Esophagus muscularis mucosa (tissue), 4 donors: ENCODE measurements around the gene COPS6. TPM values are rescaled to one million over a fixed set of nuclear protein-coding genes. Genes with fewer than 3 reads are reported as not detected.

Experiments
- DNase-seq: peaks from one replicate; pipeline ENCODE4 v3.0.0-alpha.2; 2017; ENCODE audit errors: extremely low spot score
- H3K27ac ChIP-seq, 4 donors: fragments of 200-600 bp; sonication (generic); replicated peaks in 1 of 4; 1 replicate in 3 of 4; 2 replicates in 1 of 4; pipeline ENCODE4 v1.5.1; 2016 to 2019; ENCODE audit warnings: mild to moderate bottlenecking in 1 of 4
- H3K27me3 ChIP-seq, 4 donors: fragments of 200-600 bp; sonication (generic); one replicate each; pipeline versions ENCODE4 v1.5.1 to v1.6.0; 2016 to 2019
- H3K36me3 ChIP-seq, 4 donors: fragments of 200-600 bp; sonication (generic); one replicate each; pipeline ENCODE4 v1.5.1; 2016 to 2019
- H3K4me1 ChIP-seq, 4 donors: fragments of 200-600 bp; sonication (generic); one replicate each; pipeline ENCODE4 v1.5.1; 2016 to 2019
- H3K4me3 ChIP-seq, 4 donors: fragments of 200-600 bp; sonication (generic); 1 replicate in 2 of 4; 2 replicates in 2 of 4; pipeline ENCODE4 v1.5.1; 2016 to 2019; ENCODE audit warnings: mild to moderate bottlenecking in 4 of 4, moderate library complexity in 1 of 4
- H3K9me3 ChIP-seq, 4 donors: fragments of 200-600 bp; sonication (generic); 1 replicate in 3 of 4; 2 replicates in 1 of 4; pipeline ENCODE4 v1.5.1; 2016 to 2019
- CTCF ChIP-seq, 3 experiments: fragments of 200-600 bp in 2 of 3; fragments of 450-650 bp in 1 of 3; sonication (generic) in 2 of 3; IDR thresholded peaks; one replicate each; pipeline ENCODE4 v1.5.1; 2017 to 2019; ENCODE audit warnings: antibody characterized with exemption in 3 of 3, mild to moderate bottlenecking in 2 of 3, moderate library complexity in 1 of 3
- EP300 ChIP-seq: sonication (generic); formaldehyde crosslinking; IDR thresholded peaks from one replicate; pipeline ENCODE4 v1.6.1; 2017; ENCODE audit warnings: antibody characterized with exemption
- POLR2A ChIP-seq: fragments of 450-650 bp; IDR thresholded peaks from one replicate; pipeline ENCODE4 v1.6.1; 2017; ENCODE audit warnings: antibody characterized with exemption, moderate library complexity, mild to moderate bottlenecking, low read depth
- POLR2AphosphoS5 ChIP-seq, 2 donors: sonication (generic); formaldehyde crosslinking; IDR thresholded peaks; one replicate each; pipeline ENCODE4 v1.6.1; 2017; ENCODE audit warnings: antibody characterized with exemption in 2 of 2
- WGBS: methylation state at CpG from one replicate; pipeline ENCODE4 v1.1.5; 2018; 5-methylcytosine and 5-hydroxymethylcytosine counted together
- intact Hi-C: fragments of 100-400 bp; cut with DNase I; formaldehyde crosslinking; loops from one replicate; pipeline ENCODE4 v1.15.1; 2023
- total RNA-seq, 4 donors: library from RNA; depleted of rRNA; stranded (reverse); fragments of >200 nt; gene quantifications; one replicate each; pipeline versions ENCODE4 v1.1.0 to v1.2.1, GENCODE V29; 2016

COPS6 gene
- total RNA-seq, 4 donors from 2014 or later, result 49.4 to 97.6 (median 73.7) TPM

GRCh38 chr7:100118388-100119071 lies 29.8 kb downstream of the COPS6 start:
- Histone ChIP-seq H3K36me3 (peaks cover 0 to 31% (median 13%) of the 10 kb centered on the region in 4 donors), H3K27me3 (no peaks in the 10 kb centered on the region), H3K27ac (peak overlapping the region; percentile 76 to 87 (median 85)), H3K4me1 (peaks cover 16 to 33% (median 23%) of the 10 kb centered on the region in 4 donors), H3K9me3 (no peaks in the 10 kb centered on the region), H3K4me3 (peak overlapping the region; percentile 68 to 87 (median 76))
- DNase-seq, result no peak
- WGBS, result 17% methylated on average over 18 of the region's 18 CpGs
- no peak for TF ChIP-seq CTCF (IDR thresholded peaks at IDR 0.05)
- TF ChIP-seq POLR2A, result no peak
- TF ChIP-seq POLR2AphosphoS5 (IDR thresholded peaks at IDR 0.05), result no peak
- no peak for TF ChIP-seq EP300
- intact Hi-C loops, result loop anchor here (2.0 kb wide), 1 partner anchor 16 kb away; no protein-coding TSS in a partner anchor

- no peak for TF ChIP-seq EP300
- TF ChIP-seq CTCF (IDR thresholded peaks at IDR 0.05), result peak in 2 of 3 experiments; percentile 13 to 36
- peak; percentile 26 for TF ChIP-seq POLR2A
- TF ChIP-seq POLR2AphosphoS5 (IDR thresholded peaks at IDR 0.05), result peak; percentile 80 to 84
- H3K27ac ChIP-seq, result peak within 1 kb of the TSS; percentile 76 to 87 (median 85)
- under 1% methylated on average over 35 of the region's 49 CpGs for WGBS
- H3K9me3 ChIP-seq, result no peaks in the 10 kb centered on the region
- peaks cover 0 to 32% (median 8%) of the 10 kb centered on the region in 4 donors for H3K36me3 ChIP-seq
- H3K27me3 ChIP-seq, result no peaks in the 10 kb centered on the region
- peak; percentile 99 for DNase-seq
- H3K4me1 ChIP-seq, result peaks cover 16 to 33% (median 23%) of the 10 kb centered on the region in 4 donors
- H3K4me3 ChIP-seq, result peak within 1 kb of the TSS; percentile 68 to 87 (median 76)
- intact Hi-C loops, result loop anchor here (2.0 kb wide), 1 partner anchor 17 kb away; no protein-coding TSS in a partner anchor
Measured at GRCh38 chr7:100119072-100119969, 30.6 kb downstream of the COPS6 start, which contains the start of the genes CNPY4 and TAF6. TSS of gene CNPY4 (plus strand) at chr7:100119634. CDS start at chr7:100119745, 111 bp downstream. TSS of gene TAF6 (minus strand) at chr7:100119358. CDS start at chr7:100114209, 5,149 bp downstream.

- Histone ChIP-seq H3K27ac (peak overlapping the region; percentile 76 to 87 (median 85)), H3K9me3 (no peaks in the 10 kb centered on the region), H3K4me3 (peak overlapping the region; percentile 68 to 87 (median 76)), H3K36me3 (peaks cover 0 to 30% (median 12%) of the 10 kb centered on the region in 4 donors), H3K27me3 (no peaks in the 10 kb centered on the region), H3K4me1 (peaks cover 16 to 33% (median 26%) of the 10 kb centered on the region in 4 donors)
- intact Hi-C loops, result loop anchor here (2.0 kb wide), 1 partner anchor 17 kb away; no protein-coding TSS in a partner anchor
- peak; percentile 96 for DNase-seq
- WGBS, result 11% methylated on average over 19 of the region's 19 CpGs
- TF ChIP-seq POLR2AphosphoS5 (IDR thresholded peaks at IDR 0.05), result peak in 1 of 2 donors; percentile 41
- no peak for TF ChIP-seq CTCF (IDR thresholded peaks at IDR 0.05)
- TF ChIP-seq POLR2A, result no peak
- TF ChIP-seq EP300, result no peak
Measured at GRCh38 chr7:100119970-100120732, 31.4 kb downstream of the COPS6 start.

- WGBS, result 38% methylated on average over 1 of the region's 1 CpG
- Histone ChIP-seq H3K4me3 (peak overlapping the region; percentile 68 to 87 (median 76)), H3K27ac (peak overlapping the region; percentile 76 to 87 (median 85)), H3K27me3 (no peaks in the 10 kb centered on the region), H3K9me3 (no peaks in the 10 kb centered on the region), H3K4me1 (peaks cover 20 to 39% (median 31%) of the 10 kb centered on the region in 4 donors), H3K36me3 (peaks cover 0 to 31% (median 12%) of the 10 kb centered on the region in 4 donors)
- TF ChIP-seq POLR2AphosphoS5 (IDR thresholded peaks at IDR 0.05) (no peak), POLR2A (no peak), CTCF (IDR thresholded peaks at IDR 0.05) (no peak), EP300 (no peak)
- no peak for DNase-seq
- intact Hi-C loops, result no loop called here
Measured at GRCh38 chr7:100120733-100121036, 31.9 kb downstream of the COPS6 start.
